Activated naive CD4-positive, alpha-beta T cell treated with anti-CD3 and anti-CD28 coated beads for 36 hours (primary cell): ENCODE data around the gene GPS1. TPM values are rescaled to one million over a fixed set of nuclear protein-coding genes. Genes with fewer than 3 reads are reported as not detected.

ENCODE experiments used
- CTCF ChIA-PET: fragments of 350-600 bp; sonication (Branson Sonifier 250); formaldehyde crosslinking; loops from one replicate; lab custom pipeline; 2021; ENCODE audit warnings: antibody characterized with exemption; lab: Charles Lee
- DNase-seq: peaks from one replicate; pipeline ENCODE4 v3.0.0-alpha.2; 2020
- H3K27ac Mint-ChIP-seq: one replicate; pipeline ENCODE4 v1.8.0; 2021; ENCODE audit warnings: mild to moderate bottlenecking, mixed read lengths
- H3K27me3 Mint-ChIP-seq: one replicate; pipeline ENCODE4 v1.8.0; 2021; ENCODE audit warnings: low read depth, mixed read lengths
- H3K36me3 Mint-ChIP-seq: one replicate; pipeline ENCODE4 v1.8.0; 2021; ENCODE audit warnings: low read depth, mixed read lengths
- H3K4me1 Mint-ChIP-seq: one replicate; pipeline ENCODE4 v1.8.0; 2021; ENCODE audit warnings: low read depth, mixed read lengths
- H3K4me3 Mint-ChIP-seq: one replicate; pipeline ENCODE4 v1.8.0; 2021; ENCODE audit warnings: mild to moderate bottlenecking, moderate library complexity, mixed read lengths
- H3K9me3 Mint-ChIP-seq: one replicate; pipeline ENCODE4 v1.8.0; 2021; ENCODE audit warnings: mixed read lengths
- intact Hi-C: fragments of 100-400 bp; cut with micrococcal nuclease; formaldehyde crosslinking; loops from one replicate; pipeline ENCODE4 v1.15.1; 2023
- total RNA-seq, 2 experiments: library from RNA; stranded (reverse); gene quantifications; one replicate each; pipeline ENCODE4 v1.2.3, GENCODE V29; 2021

The GPS1 gene
- 10 to 100 TPM; 91.0 to 91.3 TPM for total RNA-seq

DNA sequence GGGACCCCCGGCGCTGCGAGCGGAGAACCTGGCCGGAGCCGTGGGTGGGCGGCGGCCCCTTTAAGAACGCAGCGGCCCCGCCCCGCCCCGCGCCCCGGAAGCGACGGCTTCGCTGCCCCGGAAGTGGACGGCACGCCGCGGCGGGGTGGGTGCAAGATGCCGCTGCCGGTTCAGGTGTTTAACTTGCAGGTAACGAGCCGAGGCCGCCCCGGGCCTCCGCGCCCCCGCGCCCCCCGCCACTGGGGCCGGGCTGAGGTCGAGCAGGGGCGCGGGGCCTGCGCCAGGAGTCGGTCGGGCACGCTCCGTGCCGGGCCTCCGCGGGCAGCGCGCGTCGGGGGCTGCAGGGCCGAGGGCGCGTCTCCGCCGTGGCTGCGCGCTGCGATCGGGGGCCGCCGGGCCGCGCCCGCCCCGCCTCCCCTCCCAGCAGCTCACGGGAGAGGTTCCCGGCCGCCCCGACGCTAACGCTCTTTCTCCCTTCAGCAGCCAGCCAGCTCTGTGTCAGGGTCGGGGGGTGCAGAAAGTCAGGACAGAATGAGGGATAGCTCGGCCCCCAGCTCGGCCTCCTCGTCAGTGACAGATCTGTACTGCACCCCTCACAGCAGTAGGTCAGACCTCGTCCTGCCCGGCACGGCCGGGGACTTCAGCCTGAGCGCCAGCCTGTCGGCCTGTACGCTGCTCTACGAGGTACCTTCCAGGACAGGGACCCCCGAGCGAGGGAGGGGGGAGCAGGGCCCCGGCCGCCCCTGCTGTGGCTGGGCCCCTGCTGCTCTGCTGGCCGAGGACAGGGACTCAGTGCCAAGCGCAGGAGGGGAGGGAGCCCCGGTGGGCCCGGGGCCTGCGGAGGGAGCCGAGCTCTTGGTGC lies at the start of gene GPS1, which contains the start of gene RFNG:
Gene GPS1, plus strand, starts transcription at position 123 of the 862 bp plus-strand sequence. Its CDS starts 34 bp downstream, at position 157.
Gene RFNG, minus strand, starts transcription at position 36 of the 862 bp plus-strand sequence. CDS start 45 bp downstream, outside the sequence.
- H3K4me3 Mint-ChIP-seq = peak within 1 kb of the TSS; percentile 84
- H3K27me3 Mint-ChIP-seq = no peaks in the 10 kb centered on the region
- H3K9me3 Mint-ChIP-seq = no peaks in the 10 kb centered on the region
- peak within 1 kb of the TSS; percentile 56 for H3K27ac Mint-ChIP-seq
- CTCF ChIA-PET = no interaction called here
- H3K36me3 Mint-ChIP-seq = no peaks in the 10 kb centered on the region
- peaks cover 22% of the 10 kb centered on the region for H3K4me1 Mint-ChIP-seq
- intact Hi-C loops = no loop called here
- DNase-seq = peak; percentile 80

- CTCF ChIA-PET = no interaction called here
- intact Hi-C loops = no loop called here
- no peak for DNase-seq
- no peaks in the 10 kb centered on the region for H3K27me3 Mint-ChIP-seq
- H3K9me3 Mint-ChIP-seq = no peaks in the 10 kb centered on the region
- no peak overlapping the region for H3K4me3 Mint-ChIP-seq
- no peaks in the 10 kb centered on the region for H3K4me1 Mint-ChIP-seq
- no peaks in the 10 kb centered on the region for H3K36me3 Mint-ChIP-seq
- no peak overlapping the region for H3K27ac Mint-ChIP-seq
Observed at GRCh38 chr17:82003411-82004381, 48.0 kb upstream of the GPS1 start.

GRCh38 chr17:82004517-82005455 lies 46.9 kb upstream of the GPS1 start:
- intact Hi-C loops = no loop called here
- Mint-ChIP-seq H3K36me3 (no peaks in the 10 kb centered on the region), H3K9me3 (no peaks in the 10 kb centered on the region), H3K4me3 (no peak overlapping the region), H3K27me3 (no peaks in the 10 kb centered on the region), H3K27ac (no peak overlapping the region), H3K4me1 (no peaks in the 10 kb centered on the region)
- DNase-seq = no peak
- CTCF ChIA-PET = interaction anchor here (1.1 kb wide), 1 partner anchor 16 kb away, joined by 3 read pairs; no protein-coding TSS in a partner anchor

DNA sequence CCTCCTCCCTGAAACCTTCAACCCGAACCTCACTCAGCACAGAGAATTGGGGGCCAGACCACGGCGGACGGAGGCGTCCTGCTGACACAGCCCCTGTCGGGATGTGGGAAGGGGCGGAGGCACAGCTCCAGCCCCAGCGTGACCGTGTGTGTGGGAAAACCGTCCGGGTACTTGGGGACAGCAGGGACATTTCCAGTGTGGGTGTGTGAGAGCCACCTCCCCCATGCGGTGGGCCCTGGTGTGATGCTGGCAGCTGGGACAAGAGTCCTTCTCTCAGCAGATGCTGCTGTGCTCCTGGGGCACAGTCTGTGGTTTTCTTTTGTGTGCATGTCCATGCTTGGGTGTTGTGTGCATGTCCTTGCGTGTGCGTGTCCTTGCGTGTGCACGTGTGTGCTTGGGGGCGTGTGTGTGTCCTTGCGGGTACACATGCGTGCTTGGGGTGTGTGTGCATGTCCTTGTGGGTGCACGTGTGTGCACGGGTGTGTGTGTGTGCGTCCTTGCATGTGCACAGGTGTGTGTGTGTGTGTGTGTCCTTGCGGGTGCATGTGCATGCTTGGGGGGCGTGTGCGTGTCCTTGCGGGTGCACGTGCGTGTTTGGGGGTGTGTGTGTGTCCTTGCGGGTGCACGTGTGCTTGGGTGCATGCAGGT lies 45.9 kb upstream of the GPS1 start:
- CTCF ChIA-PET = interaction anchor here (1.1 kb wide), 1 partner anchor 15 kb away, joined by 3 read pairs; no protein-coding TSS in a partner anchor
- H3K9me3 Mint-ChIP-seq = no peaks in the 10 kb centered on the region
- no peaks in the 10 kb centered on the region for H3K27me3 Mint-ChIP-seq
- intact Hi-C loops = no loop called here
- H3K27ac Mint-ChIP-seq = no peak overlapping the region
- H3K36me3 Mint-ChIP-seq = no peaks in the 10 kb centered on the region
- DNase-seq = no peak
- no peak overlapping the region for H3K4me3 Mint-ChIP-seq
- H3K4me1 Mint-ChIP-seq = no peaks in the 10 kb centered on the region

DNA sequence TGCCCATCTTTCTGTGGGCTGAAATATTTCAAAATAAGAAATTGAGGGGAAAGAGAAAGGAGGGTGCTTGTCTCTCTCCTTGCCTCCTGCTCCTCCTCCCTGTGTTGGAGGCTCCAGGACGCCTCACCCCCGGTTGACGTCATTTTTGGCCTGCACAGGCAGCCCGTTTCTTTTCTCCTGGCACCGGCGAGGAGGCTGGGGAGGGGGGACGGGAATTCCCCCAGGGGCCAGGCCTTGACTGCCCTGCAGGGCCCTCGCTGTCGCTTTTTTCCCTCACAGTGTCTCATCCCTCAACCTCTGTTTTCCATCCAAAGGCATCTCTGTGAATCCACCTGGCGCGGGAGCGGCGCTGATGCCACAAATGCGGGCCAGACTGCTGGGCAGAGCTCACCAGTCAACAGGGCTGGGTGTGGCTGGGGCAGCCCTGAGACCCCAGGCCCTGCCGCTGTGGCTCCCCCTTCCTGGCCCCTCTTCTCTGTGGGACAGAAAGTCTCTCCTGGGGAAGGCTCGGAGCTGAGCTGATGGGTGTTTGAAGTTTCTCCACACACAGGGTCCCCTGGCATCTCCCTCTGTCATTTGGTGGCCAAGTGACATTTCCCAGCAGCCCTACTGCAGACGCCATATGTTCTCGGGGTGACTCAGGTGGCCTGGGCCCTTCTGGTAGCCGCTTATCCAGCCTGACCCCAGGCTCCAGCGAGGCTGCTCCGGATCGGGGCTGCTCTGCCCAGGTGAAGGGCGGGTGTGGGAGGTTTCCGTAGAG lies 45.0 kb upstream of the GPS1 start:
- Mint-ChIP-seq H3K27me3 (no peaks in the 10 kb centered on the region), H3K4me3 (no peak overlapping the region), H3K36me3 (no peaks in the 10 kb centered on the region), H3K4me1 (no peaks in the 10 kb centered on the region), H3K27ac (no peak overlapping the region), H3K9me3 (no peaks in the 10 kb centered on the region)
- intact Hi-C loops = no loop called here
- DNase-seq = no peak
- CTCF ChIA-PET = interaction anchor here (0.6 kb wide), 1 partner anchor 471 kb away, joined by 3 read pairs; no protein-coding TSS in a partner anchor

DNA sequence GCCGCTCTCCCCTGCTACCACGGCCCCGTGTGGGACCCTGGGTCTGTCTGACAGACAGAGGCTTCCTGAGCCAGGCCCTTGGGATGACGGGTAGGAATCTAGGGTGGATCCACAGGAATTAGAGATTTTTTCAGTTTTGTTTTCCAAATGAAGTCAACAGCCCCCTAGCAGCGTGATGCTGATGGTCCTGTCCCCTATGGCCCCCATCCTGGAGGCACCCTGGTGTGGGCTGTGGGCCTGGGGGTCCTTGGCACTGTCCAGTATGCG lies 44.5 kb upstream of the GPS1 start:
- no peaks in the 10 kb centered on the region for H3K9me3 Mint-ChIP-seq
- H3K27me3 Mint-ChIP-seq = no peaks in the 10 kb centered on the region
- CTCF ChIA-PET = interaction anchor here (0.6 kb wide), 1 partner anchor 470 kb away, joined by 3 read pairs; no protein-coding TSS in a partner anchor
- intact Hi-C loops = no loop called here
- H3K4me3 Mint-ChIP-seq = no peak overlapping the region
- no peaks in the 10 kb centered on the region for H3K36me3 Mint-ChIP-seq
- H3K4me1 Mint-ChIP-seq = no peaks in the 10 kb centered on the region
- H3K27ac Mint-ChIP-seq = no peak overlapping the region
- DNase-seq = no peak

DNA sequence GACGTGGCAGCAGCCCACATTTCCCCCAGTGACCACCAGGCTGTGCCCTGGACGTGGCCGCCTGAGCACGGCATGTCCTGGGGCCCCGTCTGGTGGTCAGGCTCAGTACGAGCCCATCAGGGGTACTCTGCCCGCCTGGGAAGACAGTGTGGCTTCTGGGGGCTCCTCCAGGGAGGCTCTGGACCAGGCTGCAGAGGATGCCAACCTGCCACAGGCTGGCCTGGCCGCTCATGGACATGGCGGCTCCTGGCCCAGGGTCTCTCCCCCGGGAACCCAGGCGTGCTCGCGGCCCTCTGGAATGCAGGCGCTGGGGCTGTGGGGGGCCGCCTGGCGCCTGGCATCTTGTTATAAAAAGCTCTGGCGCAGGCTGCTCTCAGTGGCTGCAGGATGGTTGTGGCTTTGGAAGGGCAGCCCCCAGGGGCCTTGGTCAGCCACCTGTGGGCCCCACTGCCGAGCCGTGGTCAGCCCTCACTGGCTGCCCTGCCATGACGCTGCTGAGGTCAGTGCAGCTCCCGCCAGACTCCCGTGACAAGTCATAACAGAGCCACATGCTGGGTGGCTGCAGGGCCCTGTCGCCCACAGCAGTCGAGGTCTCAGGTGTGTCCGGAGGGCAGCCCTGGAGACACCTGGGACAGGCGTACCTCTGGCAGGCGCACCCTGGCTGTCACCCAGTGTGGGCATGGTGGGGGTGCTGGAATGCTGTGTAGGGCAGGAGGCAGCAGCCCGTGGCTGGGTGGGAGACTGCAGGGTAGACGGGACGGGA lies 44.0 kb upstream of the GPS1 start:
- no peak overlapping the region for H3K27ac Mint-ChIP-seq
- no peaks in the 10 kb centered on the region for H3K36me3 Mint-ChIP-seq
- no peaks in the 10 kb centered on the region for H3K9me3 Mint-ChIP-seq
- CTCF ChIA-PET = no interaction called here
- DNase-seq = no peak
- H3K4me3 Mint-ChIP-seq = no peak overlapping the region
- H3K4me1 Mint-ChIP-seq = no peaks in the 10 kb centered on the region
- H3K27me3 Mint-ChIP-seq = no peaks in the 10 kb centered on the region
- intact Hi-C loops = no loop called here

- no peak overlapping the region for H3K27ac Mint-ChIP-seq
- intact Hi-C loops = no loop called here
- H3K36me3 Mint-ChIP-seq = no peaks in the 10 kb centered on the region
- no peaks in the 10 kb centered on the region for H3K27me3 Mint-ChIP-seq
- DNase-seq = no peak
- no peaks in the 10 kb centered on the region for H3K4me1 Mint-ChIP-seq
- CTCF ChIA-PET = no interaction called here
- no peak overlapping the region for H3K4me3 Mint-ChIP-seq
- H3K9me3 Mint-ChIP-seq = no peaks in the 10 kb centered on the region
Observed at GRCh38 chr17:82008258-82008940, 43.3 kb upstream of the GPS1 start.

DNA sequence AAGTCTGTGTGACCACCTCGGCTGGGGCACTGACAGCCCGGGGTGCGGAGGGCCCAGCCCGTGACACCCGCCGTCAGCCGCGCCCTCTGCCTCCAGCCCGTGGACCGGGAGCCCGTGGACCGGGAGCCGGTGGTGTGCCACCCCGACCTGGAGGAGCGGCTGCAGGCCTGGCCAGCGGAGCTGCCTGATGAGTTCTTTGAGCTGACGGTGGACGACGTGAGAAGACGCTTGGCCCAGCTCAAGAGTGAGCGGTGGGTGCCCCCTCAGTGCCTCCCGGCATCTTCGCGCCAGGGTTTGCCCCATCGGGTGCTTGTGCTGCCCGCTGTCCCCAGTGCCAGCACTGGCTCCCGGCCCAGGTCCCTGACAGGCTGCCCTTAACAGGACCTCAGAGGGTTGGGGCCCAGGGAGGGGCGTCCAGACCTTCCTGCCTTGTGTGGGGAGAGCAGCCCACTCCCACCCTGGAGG lies 42.7 kb upstream of the GPS1 start:
- Mint-ChIP-seq H3K9me3 (no peaks in the 10 kb centered on the region), H3K36me3 (no peaks in the 10 kb centered on the region), H3K4me1 (no peaks in the 10 kb centered on the region), H3K27me3 (no peaks in the 10 kb centered on the region), H3K27ac (no peak overlapping the region), H3K4me3 (no peak overlapping the region)
- intact Hi-C loops = no loop called here
- DNase-seq = no peak
- CTCF ChIA-PET = interaction anchor here (1.0 kb wide), 1 partner anchor 11 kb away, joined by 4 read pairs; no protein-coding TSS in a partner anchor

GRCh38 chr17:82009413-82009812 lies 42.3 kb upstream of the GPS1 start:
- Mint-ChIP-seq H3K9me3 (no peaks in the 10 kb centered on the region), H3K4me3 (no peak overlapping the region), H3K4me1 (no peaks in the 10 kb centered on the region), H3K36me3 (no peaks in the 10 kb centered on the region), H3K27me3 (no peaks in the 10 kb centered on the region), H3K27ac (no peak overlapping the region)
- CTCF ChIA-PET = interaction anchor here (1.0 kb wide), 1 partner anchor 11 kb away, joined by 4 read pairs; no protein-coding TSS in a partner anchor
- intact Hi-C loops = no loop called here
- DNase-seq = no peak
